ENCODE measurements around the gene DLGAP1. TPM values are rescaled to one million over a fixed set of nuclear protein-coding genes. Genes with fewer than 3 reads are reported as not detected.
A peak's percentile ranks its signal among the peaks of the same experiment; 100 is the strongest.

The DLGAP1 gene
- total RNA-seq, 1 donor from 2014 or later = 13.6 TPM

DNA sequence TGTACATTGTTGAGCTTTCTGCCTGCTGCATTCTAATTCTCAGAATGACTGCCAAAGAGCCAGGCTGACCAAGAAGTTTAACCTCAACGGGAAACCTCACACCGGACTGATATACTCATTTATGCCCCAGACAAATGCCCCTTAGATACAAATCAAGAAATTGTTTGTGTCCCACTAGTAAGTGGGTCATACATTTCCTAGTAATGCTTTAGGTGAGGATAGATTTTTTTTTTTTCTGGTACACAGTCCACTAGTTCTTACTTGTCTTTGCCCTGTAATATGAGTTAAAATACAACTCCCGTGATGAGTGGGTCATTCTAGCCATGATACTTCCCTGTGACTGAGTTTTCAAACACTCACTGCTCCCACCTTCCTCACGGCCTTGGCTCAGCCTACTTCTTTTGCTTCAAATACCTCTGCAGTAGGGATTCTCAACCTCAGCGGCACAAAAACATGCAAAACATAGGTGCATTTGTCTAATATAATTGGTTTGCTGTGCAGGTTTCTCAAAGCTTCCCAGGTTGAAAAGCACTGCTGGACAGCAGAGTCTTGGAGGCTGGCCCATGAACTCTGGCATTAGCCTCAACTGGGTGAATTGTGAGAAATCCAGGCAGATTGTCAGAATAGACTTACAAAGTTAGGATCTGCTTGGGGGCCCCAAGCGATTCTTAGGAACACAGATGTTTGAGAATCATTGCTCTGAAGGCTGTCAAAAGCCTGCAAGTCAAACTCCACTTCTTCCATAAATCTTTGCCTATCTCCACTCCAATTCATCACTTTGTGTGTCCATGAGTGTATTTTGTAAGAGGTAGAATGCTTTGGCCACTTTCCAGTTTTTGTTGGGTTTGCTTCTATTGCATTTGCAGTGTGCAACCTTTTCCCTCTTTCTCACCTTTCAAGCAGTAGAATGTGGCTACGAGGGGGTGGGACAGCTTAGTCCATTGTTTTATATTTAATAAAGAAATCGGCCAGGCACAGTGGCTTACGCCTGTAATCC lies 969.7 kb downstream of the DLGAP1 start:
- H3K27me3 Mint-ChIP-seq (ENCODE audit: unreplicated experiment) = peaks cover 4% of the 10 kb centered on the region
- H3K9me3 Mint-ChIP-seq (ENCODE audit: unreplicated experiment) = peaks cover 1% of the 10 kb centered on the region
- TF ChIP-seq, protein P1, sequence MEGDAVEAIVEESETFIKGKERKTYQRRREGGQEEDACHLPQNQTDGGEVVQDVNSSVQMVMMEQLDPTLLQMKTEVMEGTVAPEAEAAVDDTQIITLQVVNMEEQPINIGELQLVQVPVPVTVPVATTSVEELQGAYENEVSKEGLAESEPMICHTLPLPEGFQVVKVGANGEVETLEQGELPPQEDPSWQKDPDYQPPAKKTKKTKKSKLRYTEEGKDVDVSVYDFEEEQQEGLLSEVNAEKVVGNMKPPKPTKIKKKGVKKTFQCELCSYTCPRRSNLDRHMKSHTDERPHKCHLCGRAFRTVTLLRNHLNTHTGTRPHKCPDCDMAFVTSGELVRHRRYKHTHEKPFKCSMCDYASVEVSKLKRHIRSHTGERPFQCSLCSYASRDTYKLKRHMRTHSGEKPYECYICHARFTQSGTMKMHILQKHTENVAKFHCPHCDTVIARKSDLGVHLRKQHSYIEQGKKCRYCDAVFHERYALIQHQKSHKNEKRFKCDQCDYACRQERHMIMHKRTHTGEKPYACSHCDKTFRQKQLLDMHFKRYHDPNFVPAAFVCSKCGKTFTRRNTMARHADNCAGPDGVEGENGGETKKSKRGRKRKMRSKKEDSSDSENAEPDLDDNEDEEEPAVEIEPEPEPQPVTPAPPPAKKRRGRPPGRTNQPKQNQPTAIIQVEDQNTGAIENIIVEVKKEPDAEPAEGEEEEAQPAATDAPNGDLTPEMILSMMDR (IDR thresholded peaks at IDR 0.05; ENCODE audit: partially characterized antibody, unreplicated experiment) = no peak
- H3K4me1 Mint-ChIP-seq (ENCODE audit: low read depth, unreplicated experiment) = peaks cover 4% of the 10 kb centered on the region
- no peak overlapping the region for H3K4me3 Mint-ChIP-seq (ENCODE audit: unreplicated experiment)
- no peak overlapping the region for H3K27ac Mint-ChIP-seq (ENCODE audit: unreplicated experiment)
- no peaks in the 10 kb centered on the region for H3K36me3 Mint-ChIP-seq (ENCODE audit: unreplicated experiment)
- no peak for DNase-seq

DNA sequence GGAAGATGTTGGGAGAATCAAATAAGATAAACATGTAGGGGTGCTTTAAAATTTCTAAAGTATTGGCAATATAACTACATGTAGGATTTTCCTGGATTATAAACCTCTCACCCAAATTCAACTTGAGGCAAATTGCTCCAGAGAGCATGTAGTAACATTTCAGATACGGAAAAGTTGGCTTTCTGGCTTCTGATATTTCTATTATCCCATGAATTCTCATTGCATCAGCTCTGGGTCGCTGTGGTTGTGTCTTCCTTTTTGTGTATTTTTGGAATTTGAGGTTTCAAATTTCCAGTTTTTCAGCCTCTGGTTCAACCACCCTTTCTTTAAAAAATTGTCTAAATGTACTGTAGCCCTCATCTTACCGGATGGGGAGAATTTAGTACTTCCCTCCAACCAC lies 972.8 kb downstream of the DLGAP1 start:
- TF ChIP-seq, protein P1 (IDR thresholded peaks at IDR 0.05; ENCODE audit: partially characterized antibody, unreplicated experiment) = no peak
- peaks cover 4% of the 10 kb centered on the region for H3K27me3 Mint-ChIP-seq (ENCODE audit: unreplicated experiment)
- H3K4me3 Mint-ChIP-seq (ENCODE audit: unreplicated experiment) = no peak overlapping the region
- H3K9me3 Mint-ChIP-seq (ENCODE audit: unreplicated experiment) = no peaks in the 10 kb centered on the region
- H3K4me1 Mint-ChIP-seq (ENCODE audit: low read depth, unreplicated experiment) = peaks cover 4% of the 10 kb centered on the region
- H3K36me3 Mint-ChIP-seq (ENCODE audit: unreplicated experiment) = no peaks in the 10 kb centered on the region
- no peak for DNase-seq
- peak overlapping the region; percentile 74 for H3K27ac Mint-ChIP-seq (ENCODE audit: unreplicated experiment)

DNA sequence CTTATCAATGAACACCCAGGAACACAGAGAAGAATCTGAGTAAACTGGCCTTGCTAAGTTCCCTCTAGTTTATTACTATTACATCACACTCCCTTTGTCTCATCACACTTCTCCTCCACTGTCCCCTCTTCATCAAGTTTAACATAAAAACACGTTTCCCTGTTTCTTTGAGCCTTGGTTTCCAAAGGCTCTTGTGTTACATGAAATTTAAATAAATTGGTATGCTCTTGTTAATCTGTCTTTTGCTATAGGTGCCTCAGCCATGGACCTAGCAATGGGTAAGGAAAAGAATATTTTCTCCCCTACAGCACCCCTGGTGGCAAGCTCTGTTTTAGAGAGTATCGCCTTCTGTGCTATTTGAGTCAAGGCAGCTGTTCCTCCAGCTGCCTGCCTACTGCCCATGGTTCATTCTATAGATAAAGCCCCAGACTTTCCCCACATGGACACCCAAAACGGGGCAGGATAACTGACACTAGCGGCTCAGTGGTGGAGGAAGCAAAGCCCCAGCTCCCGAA lies 973.4 kb downstream of the DLGAP1 start:
- Mint-ChIP-seq H3K36me3 (ENCODE audit: unreplicated experiment) (no peaks in the 10 kb centered on the region), H3K9me3 (ENCODE audit: unreplicated experiment) (no peaks in the 10 kb centered on the region), H3K4me1 (ENCODE audit: low read depth, unreplicated experiment) (peaks cover 4% of the 10 kb centered on the region), H3K4me3 (ENCODE audit: unreplicated experiment) (no peak overlapping the region), H3K27ac (ENCODE audit: unreplicated experiment) (peak overlapping the region; percentile 74), H3K27me3 (ENCODE audit: unreplicated experiment) (peaks cover 4% of the 10 kb centered on the region)
- peak; percentile 36 for DNase-seq
- TF ChIP-seq, protein P1 (IDR thresholded peaks at IDR 0.05; ENCODE audit: partially characterized antibody, unreplicated experiment) = peak; percentile 50

DNA sequence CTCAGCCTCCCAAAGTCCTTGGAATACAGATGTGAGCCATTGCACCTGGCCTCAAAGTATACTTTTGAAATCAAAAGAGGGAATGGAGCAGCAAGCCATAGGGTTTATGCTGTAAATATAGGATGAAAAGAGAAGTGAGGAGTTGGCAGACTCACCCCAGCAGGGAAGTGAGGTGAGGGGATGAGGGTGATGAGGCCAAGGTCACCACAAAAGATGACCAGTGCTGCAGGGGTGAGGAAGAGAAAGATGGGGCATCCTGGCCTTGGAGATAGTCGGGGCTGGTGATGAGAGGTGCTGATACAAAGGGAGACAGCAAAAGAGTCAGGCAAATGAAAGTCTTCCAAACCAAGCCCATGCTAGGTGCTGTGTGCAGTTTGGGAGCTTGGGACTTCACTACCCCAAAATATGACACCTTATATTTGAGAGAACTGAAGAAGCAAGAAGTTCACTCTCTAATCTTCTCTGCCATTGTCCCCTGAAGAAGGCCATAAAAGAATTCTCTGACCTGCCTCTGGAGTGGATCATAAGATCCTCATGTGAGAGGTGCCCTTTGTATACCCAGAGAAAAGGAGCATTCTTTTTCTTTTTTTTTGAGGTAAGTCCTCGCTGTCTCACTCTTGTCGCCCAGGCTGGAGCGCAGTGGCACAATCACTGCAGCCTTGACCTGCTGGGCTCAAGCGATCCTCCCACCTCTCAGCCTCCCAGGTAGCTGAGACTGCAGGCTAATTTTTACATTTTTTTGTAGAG lies 974.1 kb downstream of the DLGAP1 start:
- TF ChIP-seq, protein P1 (IDR thresholded peaks at IDR 0.05; ENCODE audit: partially characterized antibody, unreplicated experiment) = no peak
- Mint-ChIP-seq H3K4me3 (ENCODE audit: unreplicated experiment) (no peak overlapping the region), H3K9me3 (ENCODE audit: unreplicated experiment) (no peaks in the 10 kb centered on the region), H3K27ac (ENCODE audit: unreplicated experiment) (peak overlapping the region; percentile 1), H3K36me3 (ENCODE audit: unreplicated experiment) (no peaks in the 10 kb centered on the region), H3K27me3 (ENCODE audit: unreplicated experiment) (peaks cover 4% of the 10 kb centered on the region), H3K4me1 (ENCODE audit: low read depth, unreplicated experiment) (peaks cover 4% of the 10 kb centered on the region)
- no peak for DNase-seq
